ENCODE results near the gene CORO2B.

DNA sequence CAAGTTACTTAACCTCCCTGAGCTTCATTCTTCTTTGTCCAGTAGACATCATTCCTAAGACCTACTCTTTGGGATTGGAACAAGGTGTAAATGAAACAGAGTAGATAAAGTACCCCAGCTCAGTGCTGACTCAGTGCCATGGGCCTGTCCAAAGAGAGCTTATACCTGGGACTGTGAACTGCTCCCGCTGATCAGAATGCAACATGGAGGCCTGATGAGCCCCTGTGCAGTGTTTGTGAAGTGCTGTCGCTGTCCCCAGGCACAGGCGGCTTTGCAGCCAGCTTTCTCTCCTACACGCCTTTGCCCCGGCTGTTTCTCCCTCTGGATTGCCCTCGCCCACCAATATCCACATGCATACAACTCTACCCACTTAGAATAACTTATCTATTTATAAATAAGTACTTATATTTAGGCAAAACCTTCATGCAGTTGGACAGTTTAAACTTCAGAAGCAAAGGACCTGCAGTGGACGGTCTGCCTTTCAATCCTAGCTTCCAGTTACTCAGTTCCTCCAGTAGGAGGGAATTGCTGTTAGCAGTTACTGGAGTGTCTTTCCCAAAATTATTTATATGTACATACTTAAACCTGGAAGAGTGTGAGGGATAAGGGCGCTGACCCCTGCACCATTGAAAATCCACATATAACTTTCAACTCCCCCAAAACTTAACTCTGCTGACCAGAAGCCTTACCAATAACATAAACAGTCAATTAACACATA, 80.0 kb downstream of the CORO2B start:
- TF ChIP-seq, protein P1, sequence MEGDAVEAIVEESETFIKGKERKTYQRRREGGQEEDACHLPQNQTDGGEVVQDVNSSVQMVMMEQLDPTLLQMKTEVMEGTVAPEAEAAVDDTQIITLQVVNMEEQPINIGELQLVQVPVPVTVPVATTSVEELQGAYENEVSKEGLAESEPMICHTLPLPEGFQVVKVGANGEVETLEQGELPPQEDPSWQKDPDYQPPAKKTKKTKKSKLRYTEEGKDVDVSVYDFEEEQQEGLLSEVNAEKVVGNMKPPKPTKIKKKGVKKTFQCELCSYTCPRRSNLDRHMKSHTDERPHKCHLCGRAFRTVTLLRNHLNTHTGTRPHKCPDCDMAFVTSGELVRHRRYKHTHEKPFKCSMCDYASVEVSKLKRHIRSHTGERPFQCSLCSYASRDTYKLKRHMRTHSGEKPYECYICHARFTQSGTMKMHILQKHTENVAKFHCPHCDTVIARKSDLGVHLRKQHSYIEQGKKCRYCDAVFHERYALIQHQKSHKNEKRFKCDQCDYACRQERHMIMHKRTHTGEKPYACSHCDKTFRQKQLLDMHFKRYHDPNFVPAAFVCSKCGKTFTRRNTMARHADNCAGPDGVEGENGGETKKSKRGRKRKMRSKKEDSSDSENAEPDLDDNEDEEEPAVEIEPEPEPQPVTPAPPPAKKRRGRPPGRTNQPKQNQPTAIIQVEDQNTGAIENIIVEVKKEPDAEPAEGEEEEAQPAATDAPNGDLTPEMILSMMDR (IDR thresholded peaks at IDR 0.05) = no peak
- no peak for TF ChIP-seq POLR2A (IDR thresholded peaks at IDR 0.05)
